ENCODE data around the gene CCDC51.
A peak's percentile ranks its signal among the peaks of the same experiment; 100 is the strongest.
"Not testable (repeated sequence)": the region's sequence is repeated elsewhere in the genome, so short reads cannot be mapped to it uniquely, and the experiment has no call there.

The CCDC51 gene

DNA sequence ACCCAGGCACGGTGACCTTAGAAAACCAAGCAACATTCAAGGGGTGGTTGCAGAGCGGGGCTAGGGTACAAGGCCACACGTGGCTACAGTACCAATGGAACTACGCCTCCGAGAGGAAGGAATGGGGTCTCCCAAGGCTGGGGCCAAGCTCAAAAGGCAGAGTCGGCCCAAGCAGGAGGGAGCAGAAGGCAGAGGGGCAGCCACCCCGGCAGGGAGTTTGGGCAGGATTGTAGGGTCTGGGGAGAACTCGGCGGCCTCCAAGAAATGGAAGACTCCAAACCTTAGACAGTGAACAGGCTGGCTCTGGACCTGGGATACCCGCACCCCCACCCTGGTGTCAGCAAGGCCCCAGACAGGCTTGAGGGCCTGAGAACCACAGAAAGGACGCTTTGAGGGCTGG, 35.3 kb upstream of the CCDC51 start:
- no peak overlapping the region for H3K4me3 ChIP-seq (replicated peaks in 1 of 2; ENCODE audit: low read depth in 2 of 2, low read length in 2 of 2)
- no peak for DNase-seq (ENCODE audit: low read depth in 2 of 2)
- TF ChIP-seq CTCF (IDR thresholded peaks at IDR 0.05; ENCODE audit: low read depth, low read length): no peak

DNA sequence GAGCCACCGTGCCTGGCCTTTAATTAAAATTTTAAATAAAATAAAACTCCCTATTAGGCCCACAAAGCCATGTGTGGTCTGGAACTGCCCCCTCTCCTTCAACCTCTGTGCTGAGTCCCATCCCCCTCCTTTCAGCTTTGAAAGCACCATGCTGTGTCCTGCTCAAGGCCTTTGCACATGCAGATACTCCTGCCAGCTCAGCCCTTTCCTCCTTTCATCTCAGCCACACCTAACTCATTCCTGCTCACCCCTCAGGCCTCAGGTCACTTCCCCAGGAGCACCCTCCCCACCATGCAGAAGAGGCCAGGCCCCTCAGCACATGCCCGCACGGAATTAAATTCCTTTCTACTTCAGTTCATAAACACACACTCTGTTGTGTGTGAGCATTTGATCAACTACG, 34.7 kb upstream of the CCDC51 start:
- DNase-seq (ENCODE audit: low read depth in 2 of 2): no peak
- no peak overlapping the region for H3K4me3 ChIP-seq (replicated peaks in 1 of 2; ENCODE audit: low read depth in 2 of 2, low read length in 2 of 2)
- TF ChIP-seq CTCF (IDR thresholded peaks at IDR 0.05; ENCODE audit: low read depth, low read length): no peak

DNA sequence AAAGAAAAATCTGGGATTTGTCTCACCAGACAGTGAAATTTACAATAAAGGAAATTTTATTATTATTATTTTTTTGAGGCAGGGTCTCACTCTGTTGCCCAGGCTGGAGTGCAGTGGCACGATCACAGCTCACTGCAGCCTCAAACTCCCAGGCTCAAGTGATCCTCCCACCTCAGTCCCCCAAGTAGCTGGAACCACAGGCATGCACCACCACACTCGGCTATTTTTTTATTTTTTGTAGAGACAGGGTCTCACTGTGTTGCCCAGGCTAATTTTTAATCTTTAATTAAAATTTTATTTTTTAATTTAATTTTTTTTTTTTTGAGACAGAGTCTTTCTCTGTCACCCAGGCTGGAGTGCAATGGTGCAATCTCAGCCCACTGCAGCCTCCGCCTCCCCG, 34.1 kb upstream of the CCDC51 start:
- DNase-seq (ENCODE audit: low read depth in 2 of 2); H3K4me3 ChIP-seq (replicated peaks in 1 of 2; ENCODE audit: low read depth in 2 of 2, low read length in 2 of 2): not testable (repeated sequence)

DNA sequence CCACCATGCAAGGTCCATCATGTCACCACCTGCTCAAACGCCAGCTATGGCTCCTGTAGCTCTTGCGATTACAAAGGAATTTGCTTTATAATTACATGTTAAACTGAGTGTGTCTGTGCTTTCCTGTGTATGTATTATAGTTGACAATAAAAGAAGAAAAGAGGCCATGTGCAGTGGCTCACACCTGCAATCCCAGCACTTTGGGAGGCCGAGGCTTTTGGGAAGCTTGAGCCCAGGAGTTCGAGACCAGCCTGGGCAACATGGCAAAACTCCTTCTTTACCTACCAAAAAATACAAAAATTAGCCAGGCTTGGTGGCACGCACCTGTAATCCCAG, 33.7 kb upstream of the CCDC51 start:
- no peak overlapping the region for H3K4me3 ChIP-seq (replicated peaks in 1 of 2; ENCODE audit: low read depth in 2 of 2, low read length in 2 of 2)
- TF ChIP-seq CTCF (IDR thresholded peaks at IDR 0.05; ENCODE audit: low read depth, low read length): no peak
- DNase-seq (ENCODE audit: low read depth in 2 of 2): no peak

DNA sequence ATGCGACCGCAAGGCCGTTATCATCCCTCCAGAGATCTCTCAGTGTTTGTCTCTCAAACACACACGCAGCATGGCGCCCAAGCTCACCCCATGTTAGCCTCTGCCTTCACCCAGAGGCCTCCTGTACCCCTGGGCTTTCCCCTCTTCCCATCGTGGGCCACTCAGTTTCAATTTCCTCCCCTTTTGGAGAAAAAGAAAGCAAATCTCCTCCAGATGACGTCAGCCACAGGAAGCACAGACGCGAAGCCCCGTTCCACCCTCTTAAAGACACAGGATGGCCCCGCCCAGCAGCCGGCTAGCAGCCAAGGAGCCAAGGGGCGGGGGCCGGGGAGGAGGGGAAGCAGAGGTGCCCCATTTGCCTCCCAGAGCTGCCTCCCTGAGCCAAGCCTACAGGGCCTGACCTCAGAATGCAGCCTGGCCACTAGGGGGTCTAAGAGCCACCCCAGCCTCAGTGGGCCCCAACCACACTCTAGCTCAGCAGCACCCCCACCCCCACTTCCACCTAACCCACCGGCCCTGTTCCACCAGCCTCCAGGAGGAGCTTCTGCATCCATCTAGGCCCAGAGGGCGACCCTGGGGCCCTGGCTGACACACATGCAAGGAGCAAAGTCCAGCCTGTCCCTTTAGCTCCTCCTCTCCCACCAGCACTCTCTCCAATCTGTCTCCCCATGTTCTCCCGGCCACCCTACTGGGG, 33.2 kb upstream of the CCDC51 start:
- peak overlapping the region; percentile 70 to 87 for H3K4me3 ChIP-seq (replicated peaks in 1 of 2; ENCODE audit: low read depth in 2 of 2, low read length in 2 of 2)
- peak; percentile 35 for TF ChIP-seq CTCF (IDR thresholded peaks at IDR 0.05; ENCODE audit: low read depth, low read length)

GRCh38 chr3:48472673-48472922, 32.7 kb upstream of the CCDC51 start:
- H3K4me3 ChIP-seq (replicated peaks in 1 of 2; ENCODE audit: low read depth in 2 of 2, low read length in 2 of 2): peak overlapping the region; percentile 70 to 87
- DNase-seq (ENCODE audit: low read depth in 2 of 2): no peak
- TF ChIP-seq CTCF (IDR thresholded peaks at IDR 0.05; ENCODE audit: low read depth, low read length): no peak

More for the DNA sequence above, 33.2 kb upstream of the CCDC51 start:
- DNase-seq (ENCODE audit: low read depth in 2 of 2): peak; percentile 94 to 95

GRCh38 chr3:48470286-48470685, 30.4 kb upstream of the CCDC51 start:
- no peak overlapping the region for H3K4me3 ChIP-seq (replicated peaks in 1 of 2; ENCODE audit: low read depth in 2 of 2, low read length in 2 of 2)
- TF ChIP-seq CTCF (IDR thresholded peaks at IDR 0.05; ENCODE audit: low read depth, low read length): no peak
- no peak for DNase-seq (ENCODE audit: low read depth in 2 of 2)
